NCI-H1417 treated with DMSO at 0.1 percent for 48 hours (cell line): ENCODE results near the gene CHD2.

Source experiments
- DNase-seq: peaks from one replicate; lab custom pipeline; 2025; lab: John Stamatoyannopoulos, UW

The CHD2 gene

DNA sequence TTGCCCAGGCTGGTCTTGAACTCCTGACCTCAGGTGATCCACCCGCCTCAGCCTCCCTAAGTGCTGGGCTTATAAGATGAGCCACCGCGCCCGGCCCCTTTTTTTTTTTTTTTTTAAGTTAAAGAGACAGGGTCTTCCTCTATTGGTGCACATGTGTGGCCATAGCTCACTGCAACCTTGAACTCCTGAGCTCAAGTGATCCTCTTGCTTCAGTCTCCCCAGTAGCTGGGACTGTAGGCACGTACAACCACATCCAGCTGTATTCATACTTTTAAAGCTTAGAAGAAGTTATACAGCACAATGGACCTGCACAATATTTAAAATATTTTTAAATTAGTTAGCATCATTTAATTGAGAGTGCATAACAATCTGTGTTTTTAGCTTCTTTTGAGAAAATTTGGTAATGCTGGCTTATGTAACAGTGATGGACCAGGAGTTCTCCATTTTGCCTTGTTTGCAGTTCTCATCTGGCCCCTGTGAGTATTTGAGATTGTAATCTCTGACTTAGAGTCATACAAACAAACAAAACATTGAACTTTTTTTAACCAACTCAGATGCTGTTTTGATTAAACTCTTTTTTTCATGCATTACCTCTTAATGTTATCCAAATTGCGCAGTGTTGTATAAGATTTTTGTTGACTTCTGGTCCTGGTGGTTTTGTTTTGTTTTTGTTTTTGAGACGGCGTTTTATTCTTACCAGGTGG is 33.0 kb downstream of the CHD2 start:
- no peak for DNase-seq

DNA sequence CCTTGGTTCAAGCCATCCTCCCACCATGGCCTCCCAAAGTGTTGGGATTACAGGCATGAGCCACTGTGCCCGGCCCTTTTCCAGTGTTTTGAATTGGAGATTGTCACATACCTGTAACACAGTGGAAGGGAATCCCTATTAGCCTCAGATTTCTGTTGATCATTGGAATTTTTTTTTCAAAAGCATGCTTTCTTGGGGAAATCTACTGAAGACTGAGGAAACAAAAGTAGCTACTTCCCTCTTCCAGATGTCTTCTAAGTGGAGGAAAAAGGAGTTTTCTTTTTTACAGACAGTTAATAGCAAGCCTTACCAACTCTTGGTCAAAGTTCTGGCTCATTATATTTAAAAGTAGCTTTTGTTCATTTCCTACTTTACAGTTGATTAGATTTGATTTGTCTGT is 33.7 kb downstream of the CHD2 start:
- DNase-seq: no peak

DNA sequence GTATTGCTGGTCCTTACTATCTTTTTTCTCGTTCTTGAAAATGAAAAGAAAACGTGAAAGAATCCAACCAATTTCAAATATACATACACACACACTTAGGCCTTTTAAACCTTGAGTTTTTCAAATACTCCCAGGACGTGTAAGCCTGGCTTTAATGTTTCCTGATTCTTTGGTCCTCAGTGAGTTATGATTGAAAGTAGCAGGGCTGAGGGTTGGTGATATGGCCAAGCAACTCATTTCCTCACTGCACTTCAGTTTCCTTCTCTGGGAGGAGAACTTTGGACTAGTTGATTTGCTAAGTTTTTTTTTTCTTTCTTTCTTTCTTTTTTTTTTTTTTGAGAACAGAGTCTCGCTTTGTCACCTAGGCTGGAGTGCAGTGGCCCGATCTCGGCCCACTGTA is 34.6 kb downstream of the CHD2 start:
- no peak for DNase-seq

DNA sequence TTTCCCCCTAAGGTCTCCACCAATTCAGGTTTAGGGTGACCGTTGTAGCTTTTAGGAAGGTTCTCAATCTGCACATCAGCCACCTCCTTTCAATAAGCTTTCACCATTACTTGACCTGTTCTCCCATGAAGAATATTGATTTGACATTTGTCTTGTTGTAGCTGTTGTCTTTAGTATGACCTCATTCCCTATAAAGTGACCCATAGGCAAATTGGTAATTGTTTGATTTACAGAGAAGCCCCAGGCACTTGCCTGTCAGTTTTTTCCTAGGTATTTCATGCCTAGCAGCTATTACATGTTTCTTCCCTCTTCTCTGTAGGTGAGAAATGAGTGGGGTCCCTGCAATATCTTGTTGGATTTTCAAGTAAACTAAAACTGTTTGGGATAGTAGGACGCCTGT is 36.0 kb downstream of the CHD2 start:
- no peak for DNase-seq

DNA sequence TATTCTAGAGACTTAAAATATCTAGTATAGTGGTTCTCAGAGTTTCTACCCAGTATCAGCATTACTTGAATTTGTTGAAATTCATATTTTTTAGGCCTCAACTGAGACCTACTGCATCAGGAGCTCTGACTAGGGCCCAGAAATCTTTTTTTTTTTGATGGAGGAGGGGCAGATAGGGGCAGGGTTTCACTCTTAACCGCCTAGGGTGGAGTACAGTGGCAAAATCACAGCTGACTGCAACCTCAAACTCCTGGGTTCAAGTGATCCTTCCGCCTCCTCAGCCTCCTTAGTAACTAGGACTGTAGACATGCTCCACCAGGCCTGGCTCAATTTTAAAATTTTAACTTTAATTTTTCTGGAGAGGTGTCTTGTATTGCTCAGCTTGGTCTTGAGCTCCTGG is 36.6 kb downstream of the CHD2 start:
- no peak for DNase-seq

DNA sequence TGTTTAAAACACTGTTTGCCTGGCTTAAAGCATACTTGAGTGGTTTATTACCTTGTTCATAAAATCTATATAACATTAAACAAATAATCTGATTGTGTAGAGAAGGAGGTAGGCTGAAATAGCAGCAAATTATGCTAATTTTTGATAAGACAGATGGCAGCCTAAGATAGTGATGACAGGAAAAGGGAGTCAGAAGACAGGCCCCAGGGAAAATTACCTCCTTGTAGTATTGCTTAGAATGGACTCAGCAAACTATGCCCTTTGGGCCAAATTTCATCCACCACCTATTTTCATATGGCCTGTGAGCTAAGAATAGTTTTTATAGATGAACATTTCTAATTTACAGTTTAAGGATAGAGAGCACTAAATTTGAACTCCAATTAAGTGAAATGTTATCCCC is 37.8 kb downstream of the CHD2 start:
- DNase-seq: no peak

DNA sequence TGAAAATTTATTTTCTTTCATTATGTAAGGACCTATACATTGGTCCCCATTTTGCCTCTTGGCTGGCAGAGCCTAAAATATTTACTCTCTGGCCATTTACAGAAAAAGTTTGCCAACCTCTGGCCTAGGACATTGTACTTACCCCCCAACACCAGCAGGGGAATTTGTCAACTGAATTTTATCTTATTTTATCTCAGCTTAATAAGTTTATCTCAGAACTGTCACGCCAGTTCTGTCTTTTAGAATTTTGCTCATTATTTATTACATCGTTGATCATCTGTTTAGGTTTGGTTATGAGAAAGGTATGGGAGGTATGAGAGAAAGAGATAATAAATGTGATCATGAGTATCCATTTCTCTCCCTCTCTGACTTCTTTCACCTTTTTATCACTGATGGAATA is 38.3 kb downstream of the CHD2 start:
- DNase-seq: no peak

DNA sequence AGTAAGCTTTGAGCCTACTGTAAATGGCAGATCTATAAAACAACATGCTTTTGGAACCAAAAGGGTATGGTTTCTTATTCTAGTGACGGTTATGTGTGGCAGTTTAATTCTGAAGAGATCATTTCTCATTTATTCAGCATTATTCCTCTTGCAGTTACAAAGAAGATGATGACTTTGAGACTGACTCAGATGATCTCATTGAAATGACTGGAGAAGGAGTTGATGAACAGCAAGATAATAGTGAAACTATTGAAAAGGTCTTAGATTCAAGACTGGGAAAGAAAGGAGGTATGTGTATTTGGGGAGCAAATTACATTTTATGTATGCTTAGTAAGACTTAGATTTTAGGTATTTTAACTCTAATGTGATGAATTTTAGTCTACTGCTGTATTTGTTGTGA is 41.5 kb downstream of the CHD2 start:
- DNase-seq: no peak

DNA sequence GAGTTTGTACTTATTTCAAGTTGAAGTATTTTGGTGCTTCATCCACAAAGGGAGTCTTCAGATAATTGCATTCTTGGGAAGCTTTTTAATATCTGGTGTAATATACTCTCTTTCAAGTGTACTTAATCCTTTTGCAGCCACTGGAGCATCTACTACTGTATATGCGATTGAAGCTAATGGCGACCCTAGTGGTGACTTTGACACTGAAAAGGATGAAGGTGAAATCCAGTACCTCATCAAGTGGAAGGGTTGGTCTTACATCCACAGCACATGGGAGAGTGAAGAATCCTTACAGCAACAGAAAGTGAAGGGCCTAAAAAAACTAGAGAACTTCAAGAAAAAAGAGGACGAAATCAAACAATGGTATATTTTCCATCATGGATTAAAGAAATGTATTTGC is 42.6 kb downstream of the CHD2 start:
- DNase-seq: no peak

DNA sequence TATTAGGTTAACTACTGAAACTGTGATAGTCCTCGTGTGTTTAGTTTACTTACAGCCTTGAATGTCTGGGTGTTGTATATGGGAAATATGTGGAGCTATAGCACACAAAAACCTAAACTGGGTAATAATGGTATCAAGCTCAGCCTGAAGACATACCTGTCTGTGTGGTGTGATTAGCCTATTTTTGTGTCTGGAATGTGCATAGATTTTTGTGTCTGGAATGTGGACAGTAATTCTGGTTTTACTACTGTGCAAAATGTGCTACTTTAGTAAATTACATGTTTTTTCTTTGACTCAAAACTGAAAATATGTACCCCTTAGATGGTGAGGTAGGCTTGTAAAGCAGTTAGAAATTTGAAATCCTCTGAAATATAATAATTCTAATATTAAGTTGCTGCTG is 43.5 kb downstream of the CHD2 start:
- DNase-seq: no peak

DNA sequence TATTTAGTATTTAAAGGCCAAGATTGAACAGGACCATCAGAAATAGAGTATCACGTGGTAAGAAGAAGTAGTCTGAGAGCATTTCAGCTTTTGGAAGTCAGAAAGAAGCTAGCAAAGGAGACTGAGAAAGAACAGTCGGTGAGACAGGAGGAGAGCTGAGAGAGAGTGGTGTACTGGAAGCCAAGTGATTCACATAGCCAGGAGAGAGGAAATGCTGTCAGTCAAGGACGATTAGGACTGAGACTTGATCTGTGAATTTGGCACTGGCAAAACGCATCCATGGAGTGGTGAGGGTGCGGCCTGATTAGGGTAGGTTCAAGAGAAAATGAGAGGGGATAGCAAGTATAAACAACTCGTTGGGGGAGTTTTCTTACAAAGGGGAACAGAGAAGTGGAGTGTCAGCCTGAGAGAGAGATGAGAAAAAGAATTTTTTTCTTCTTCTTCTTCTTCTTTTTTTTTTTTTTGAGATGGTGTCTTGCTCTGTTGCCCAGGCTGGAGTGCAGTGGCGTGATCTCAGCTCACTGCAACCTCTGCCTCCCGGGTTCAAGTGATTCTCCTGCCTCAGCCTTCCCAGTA is 44.9 kb downstream of the CHD2 start:
- no peak for DNase-seq

DNA sequence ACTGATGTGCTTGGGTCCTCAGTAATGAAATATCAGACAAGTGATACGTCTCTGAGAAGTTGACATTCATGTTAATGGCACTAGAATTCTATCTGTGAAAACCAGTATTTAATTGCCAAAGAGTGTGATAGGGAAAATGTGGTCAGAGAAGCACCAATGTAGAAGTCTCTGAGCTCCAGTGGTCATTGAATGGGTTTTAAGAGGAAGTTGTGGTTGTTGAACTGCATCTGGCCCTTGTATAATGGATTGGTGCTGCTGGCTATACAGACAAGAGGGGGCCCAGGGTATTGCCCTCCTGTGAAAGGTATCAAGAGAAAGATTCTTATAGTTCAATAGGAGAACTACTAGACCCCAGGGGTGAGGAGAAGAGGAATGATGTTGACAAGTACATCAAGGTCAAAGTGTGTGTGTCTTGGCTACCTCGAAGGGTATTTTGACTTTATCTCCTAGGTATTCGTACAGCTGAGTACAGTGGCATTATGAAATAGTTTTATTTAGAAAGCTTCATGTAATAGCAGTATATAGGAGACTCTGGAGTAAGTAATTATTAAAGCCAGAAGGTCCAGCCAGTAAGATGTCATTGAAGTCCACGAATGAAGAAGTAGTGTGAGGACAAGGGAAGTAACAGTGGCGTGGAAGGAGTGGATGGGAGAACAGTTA is 47.1 kb downstream of the CHD2 start:
- DNase-seq: no peak

DNA sequence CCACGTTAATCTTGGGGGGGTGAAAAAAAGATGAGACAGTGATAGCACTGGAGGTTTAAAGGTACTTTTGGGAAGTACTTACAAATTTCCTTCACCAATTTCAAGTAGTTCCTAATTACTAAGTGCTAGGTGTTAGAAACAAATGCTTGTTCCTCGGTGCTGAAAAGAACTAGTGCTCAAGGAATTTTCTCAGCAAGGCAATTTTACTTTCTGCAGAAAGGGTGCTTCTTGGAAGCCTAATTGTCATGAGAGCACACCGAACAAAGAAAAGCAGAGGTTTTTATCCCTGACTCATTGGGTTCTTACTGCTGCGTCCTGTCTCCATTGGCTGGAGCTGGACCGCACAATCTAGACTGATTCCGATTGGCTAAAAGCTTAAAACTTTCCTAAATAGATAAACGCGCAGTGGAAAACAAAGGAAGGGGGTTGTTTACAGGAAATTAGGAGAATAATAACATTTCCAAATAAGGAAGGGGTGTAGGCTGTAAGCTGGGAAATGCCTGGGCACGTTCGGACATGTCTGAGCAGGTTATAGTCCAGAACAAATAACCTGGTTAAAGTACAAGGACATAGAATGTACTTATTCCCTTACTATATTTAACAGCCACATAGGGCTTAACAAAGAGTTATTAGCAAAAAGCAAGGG is 49.6 kb downstream of the CHD2 start:
- no peak for DNase-seq

DNA sequence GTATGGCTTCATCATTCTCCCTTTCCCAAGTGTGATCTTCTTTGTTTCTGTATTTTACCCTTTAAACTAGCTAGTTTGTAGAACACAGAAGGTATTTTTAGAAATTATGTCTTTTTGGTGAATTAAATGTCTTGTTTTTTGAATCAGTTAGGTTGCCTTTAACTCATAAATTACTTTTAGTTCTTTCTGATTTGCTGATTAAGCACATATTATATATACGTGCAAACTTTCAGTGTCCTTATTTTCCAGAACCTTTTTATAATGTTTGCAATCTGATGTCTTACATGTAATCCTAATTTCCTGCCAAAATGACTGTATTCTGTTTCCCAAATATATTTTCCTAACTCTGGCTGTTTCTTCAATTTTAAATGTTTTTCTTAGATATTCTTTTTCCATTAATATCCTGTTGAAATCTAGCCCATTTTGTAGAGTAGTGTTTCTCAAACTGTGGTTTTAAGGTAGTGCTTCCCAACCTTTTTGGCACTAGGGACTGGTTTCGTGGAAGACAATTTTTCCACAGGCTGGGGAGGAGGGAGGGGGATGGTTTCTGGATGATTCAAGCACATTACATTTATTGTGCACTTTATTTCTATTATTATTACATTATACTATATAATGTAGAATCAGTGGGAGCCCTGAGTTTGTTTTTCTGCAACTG is 51.8 kb downstream of the CHD2 start:
- no peak for DNase-seq

DNA sequence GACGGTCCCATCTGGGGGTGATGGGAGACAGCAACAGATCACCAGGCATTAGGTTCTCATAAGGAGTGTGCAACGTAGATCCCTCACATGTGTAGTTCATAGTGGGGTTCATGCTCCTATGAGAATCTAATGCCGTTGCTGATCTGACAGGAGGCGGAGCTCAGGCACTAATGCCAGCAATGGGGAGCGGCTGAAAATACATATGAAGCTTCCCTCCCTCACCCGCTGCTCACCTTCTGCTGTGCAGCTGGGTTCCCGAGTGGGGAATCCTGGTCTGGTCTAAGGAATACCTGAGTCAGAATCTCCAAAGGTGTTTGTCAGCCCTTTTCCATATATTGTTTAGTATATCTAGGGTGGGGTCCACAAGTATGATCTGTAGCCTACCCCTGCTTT is 52.3 kb downstream of the CHD2 start:
- no peak for DNase-seq

DNA sequence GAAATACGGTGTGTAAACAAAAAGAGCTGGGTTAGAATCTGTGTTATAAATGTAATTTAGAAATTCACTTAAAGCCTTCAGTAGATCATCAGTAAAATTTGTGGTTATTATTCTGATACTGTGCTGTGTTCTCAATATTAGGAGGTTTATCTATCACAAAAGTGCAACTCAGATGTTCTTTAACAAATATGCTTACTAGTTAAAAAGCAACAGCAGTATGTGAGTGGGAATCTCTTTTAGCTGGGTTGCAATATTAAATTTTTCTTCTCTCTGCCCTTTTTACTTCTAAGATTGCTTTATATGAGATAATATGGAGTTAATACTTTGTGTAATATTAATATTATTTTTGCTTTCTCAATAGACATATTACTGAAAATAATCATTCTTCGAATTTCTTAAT is 53.4 kb downstream of the CHD2 start:
- DNase-seq: no peak

DNA sequence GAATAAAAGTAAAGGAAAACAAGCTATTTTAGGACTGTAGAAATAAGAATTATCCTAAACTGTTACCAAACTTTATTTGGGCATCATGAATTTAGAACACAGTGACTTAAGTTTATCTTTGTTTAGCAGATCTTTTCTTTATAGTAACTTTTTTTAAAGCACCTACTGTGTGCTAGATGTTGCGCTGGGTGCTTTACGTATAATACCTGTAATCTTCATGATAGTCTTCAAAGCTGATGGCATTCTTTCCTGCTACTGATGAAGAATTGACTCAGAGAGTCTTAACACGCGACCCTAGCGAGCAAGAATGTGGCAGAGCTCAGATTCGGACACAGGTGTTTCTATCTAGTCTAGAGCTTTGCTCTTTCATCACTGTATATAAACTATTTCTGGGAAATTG is 53.9 kb downstream of the CHD2 start:
- DNase-seq: no peak

DNA sequence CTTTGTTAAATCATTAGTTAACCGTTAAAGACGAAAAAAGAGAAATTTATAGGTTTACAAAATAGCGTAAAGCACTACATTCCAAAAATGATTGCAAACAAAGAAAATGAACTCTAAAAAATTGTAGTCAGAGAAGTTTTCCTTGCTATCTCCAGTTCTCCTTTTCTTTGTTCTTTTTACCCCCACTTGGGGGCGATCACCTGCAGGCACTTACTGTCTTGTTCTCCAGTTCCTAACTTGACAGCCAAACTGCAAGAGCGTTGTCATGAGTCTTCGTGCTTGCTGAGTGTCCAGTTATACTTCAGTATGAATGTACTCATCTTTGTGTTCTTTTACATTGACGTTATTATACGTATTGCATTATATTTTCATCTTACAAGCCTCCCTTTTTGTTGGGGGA is 54.5 kb downstream of the CHD2 start:
- DNase-seq: no peak

DNA sequence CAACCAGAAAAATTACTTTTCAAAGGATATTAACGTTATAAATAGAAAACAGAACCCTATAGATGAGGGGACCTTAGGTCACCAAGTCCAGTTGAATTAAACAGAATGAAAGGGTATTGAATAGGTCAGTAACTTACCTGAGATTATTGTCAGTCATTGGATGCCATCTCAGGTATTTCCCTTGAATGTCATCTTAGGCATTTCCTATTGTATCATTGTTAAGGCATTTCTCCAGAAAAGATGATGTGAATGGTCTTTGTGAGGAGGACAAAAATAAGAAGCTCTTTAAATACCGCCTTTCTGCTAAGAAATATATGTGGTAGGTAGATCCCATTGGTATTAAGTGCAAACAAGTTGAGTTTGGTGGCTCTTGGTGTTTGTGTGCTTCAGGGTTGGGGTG is 55.6 kb downstream of the CHD2 start:
- no peak for DNase-seq

DNA sequence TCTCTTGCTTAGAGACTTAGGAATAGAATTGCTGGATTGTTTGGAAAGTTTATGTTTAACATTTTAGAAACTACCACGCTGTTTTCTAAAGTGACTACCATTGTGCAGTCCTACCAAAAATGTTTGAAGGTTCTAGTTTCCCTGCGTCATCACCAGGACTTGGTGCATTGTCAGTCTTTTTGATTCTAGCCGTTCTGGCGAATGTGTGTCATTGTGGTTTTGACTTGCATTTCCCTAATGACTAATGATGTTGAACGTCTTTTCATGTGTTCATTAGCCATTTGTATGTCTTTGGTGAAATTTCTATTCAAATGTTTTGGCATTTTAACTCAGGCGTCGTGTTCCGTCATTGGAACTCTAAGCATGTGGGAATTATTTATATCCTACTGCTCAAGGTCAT is 58.0 kb downstream of the CHD2 start:
- DNase-seq: no peak

DNA sequence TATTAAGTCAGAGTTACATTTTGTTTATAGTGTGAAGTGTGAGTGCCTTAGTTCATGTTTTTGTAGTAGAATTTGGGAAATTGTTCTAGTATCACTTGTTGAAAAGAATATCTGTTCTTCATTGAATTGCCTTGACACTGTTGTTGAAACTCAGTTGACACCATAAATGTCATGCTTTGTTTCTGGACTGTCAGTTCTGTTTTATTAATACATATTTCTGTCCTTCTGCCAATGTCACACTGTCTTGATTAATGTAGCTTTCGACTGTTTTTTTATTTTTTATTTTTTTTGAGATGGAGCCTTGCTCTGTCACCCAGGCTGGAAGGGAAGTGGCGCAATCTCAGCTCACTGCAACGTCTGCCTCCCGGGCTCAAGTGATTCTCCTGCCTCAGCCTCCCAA is 59.1 kb downstream of the CHD2 start:
- no peak for DNase-seq

DNA sequence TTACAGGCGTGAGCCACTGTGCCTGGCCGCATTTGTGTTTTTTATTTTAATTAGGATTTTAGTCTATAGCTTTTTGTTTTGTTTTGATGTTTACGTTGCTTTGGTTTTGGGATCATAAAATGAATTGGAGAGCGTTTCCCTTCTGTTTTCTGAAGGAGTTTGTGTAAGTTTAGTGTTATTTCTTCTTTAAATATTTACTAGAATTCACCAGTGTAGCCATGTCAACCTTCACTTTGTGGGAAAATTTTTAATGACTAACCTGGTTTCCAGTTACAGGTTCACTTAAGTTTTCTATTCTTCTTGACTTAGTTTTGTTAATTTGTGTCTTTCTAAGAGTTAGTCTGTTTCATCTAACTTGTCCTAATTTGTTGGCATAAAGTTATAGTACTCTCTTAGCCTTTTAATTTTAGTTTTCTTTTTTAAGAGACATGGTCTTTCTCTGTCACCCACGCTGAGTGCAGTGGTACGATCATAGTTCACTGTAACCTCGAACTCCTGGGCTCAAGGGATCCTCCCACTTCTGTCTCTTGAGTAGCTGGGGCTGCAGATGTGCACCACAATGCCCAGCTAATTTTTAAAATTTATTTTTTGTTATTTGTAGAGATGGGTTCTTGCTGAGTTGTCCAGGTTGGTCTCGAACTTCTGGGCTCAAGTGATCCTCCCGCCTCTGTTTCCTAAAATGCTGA is 61.0 kb downstream of the CHD2 start:
- no peak for DNase-seq
